HG03175 (cell line): ENCODE measurements around the gene ZNF480.
"Not testable (repeated sequence)": the region's sequence is repeated elsewhere in the genome, so short reads cannot be mapped to it uniquely, and the experiment has no call there.

Experiments
- ATAC-seq: cut with Tn5 transposase; IDR thresholded peaks from one replicate; pipeline ENCODE4 v1.9.1; 2021; ENCODE audit warnings: mild to moderate bottlenecking, moderate library complexity; ENCODE audit not compliant: unreplicated experiment

The ZNF480 gene

DNA sequence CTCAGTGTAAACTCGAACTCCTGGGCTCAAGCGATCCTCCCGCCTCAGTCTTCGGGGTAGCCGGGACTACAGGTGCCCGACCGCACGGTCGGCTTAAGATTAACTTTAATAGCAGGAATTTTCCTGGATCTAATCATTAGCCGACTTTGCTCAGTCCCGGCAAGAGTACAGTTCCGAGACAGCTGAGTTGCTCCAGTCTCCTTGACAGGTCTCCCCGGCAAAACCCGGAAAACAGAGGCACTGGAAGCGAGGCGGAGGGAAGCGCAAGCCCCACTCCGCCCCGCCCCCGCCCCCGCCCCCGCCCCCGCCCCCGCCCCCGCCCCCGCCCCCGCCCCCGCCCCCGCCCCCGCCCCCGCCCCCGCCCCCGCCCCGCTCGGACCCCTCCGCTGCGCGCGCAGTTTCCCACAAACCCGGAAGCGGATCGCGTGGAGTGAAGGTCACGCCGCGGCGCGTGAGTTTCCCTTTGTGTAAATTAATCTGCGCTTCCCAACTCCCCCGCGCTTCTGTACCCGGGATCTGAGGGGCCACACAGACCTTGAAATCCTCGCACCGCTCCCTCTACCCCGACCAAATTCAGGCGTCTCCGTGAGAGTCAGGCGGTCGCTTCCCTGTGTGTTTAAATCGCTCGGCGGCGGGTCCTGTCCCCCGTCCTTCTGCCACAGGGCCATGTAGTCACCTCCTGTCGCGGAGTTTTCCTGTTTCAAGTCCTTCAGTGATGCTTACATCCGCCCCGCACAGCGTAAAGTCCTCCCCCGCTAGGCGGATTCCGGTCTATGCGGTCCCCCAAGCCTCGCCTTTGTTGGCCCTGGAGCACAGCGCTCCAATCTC, at the start of gene ZNF480:
ZNF480 (plus strand) TSS at position 397 of the 828 bp plus-strand sequence. CDS start 3,244 bp downstream, outside the sequence.
- ATAC-seq = peak; percentile 60

DNA sequence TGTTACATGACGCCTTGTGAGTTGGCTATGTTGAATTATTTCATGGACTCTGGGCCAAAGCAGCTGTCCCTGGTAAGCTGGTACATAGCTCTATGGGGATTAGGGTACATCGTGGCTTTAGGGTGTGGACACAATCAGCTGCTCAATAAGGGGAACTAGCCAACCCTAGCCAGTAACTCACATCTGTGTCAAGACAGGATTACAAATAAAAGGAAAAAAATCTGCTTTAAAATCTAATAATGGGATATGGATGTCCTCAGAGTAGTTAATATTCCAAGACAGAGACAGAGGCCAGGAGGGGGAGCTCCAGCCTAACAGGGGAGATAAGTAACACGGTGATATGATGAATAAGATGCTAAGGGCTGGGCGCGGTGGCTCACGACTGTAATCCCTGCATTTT, 48.7 kb upstream of the ZNF480 start:
- ATAC-seq = no peak

DNA sequence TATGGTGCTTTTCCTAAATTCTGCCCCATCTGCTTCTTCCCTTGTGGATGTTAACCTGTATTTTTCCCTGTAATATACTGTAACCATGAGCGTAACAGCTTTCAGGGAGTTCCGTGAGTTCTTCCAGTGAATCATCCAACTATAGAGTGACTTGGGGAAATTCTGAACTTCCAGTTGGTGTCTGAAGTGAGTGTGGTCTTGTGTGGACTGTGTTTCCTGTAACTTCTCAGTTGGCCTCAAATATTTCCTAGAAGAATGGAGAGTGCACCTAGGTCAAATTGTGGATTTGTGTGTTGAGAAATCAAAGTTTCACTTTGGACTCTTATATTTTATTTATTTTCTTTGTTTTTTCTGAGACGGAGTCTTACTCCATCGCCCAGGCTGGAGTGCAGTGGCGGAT, 38.5 kb upstream of the ZNF480 start:
- no peak for ATAC-seq

DNA sequence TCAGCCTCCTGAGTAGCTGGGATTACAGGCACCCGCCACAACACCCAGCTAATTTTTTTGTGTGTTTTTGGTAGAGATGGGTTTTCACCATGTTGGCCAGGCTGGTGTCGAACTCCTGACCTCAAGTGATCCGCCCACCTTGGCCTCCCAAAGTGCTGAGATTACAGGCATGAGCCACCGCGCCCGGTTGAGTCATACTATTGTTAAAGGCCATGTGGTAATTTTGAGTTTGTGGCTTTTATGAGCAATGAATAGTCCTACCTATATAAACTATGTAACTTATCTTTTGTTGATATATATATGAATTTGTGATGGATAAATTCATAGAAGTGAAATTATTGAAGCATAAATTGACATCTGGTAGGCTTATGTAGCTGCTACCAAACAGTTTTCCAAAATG, 31.4 kb upstream of the ZNF480 start:
- not testable (repeated sequence) for ATAC-seq

DNA sequence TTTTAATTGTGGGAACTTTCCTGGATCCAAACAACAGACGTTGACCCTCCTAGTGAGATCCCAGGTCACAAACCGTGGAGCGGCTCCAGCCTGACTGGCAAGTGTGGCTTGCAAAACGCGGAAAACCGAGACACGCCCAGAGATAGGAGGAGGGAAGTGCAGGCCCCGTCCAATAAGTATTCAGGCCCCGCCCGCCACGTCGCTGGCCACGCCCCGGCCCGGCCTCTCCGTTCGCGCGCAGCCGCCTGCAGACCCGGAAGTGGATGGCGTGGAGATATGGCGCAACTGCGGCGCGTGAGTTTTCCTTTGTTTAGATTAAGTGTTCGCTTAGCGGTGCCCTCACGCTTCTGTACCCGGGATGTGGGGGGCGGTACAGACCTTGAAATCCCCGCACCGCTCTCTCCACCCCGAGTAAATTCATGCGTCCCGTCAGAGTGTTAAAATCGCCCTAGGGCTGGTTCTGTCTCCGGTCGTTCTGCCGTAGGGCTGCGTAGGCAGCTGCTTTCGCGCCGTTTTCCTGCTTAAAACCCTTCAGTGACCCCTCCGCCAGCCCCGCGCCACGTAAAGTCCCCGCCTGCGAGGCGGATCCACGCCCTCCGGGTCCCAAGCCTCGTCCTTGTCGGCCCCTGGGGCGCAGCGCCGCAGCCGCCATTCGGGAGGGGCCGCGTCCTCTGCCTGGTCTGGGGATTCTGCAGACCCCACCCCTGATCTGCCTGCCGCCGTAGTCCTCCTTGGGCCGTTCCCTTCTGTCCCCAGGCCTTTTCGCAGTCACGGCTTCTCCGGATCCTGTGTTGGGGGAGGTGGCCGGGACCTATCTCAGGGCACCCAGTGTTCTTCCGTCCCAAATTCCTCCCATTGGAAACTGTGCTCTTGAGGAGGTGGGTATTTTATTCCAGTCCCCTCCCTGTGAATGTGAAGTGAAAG, 27.4 kb upstream of the ZNF480 start, which contains the start of gene ZNF766:
ZNF766 (plus strand) TSS at position 250 of the 924 bp plus-strand sequence; CDS start at position 277, 27 bp downstream.
- peak; percentile 95 for ATAC-seq

DNA sequence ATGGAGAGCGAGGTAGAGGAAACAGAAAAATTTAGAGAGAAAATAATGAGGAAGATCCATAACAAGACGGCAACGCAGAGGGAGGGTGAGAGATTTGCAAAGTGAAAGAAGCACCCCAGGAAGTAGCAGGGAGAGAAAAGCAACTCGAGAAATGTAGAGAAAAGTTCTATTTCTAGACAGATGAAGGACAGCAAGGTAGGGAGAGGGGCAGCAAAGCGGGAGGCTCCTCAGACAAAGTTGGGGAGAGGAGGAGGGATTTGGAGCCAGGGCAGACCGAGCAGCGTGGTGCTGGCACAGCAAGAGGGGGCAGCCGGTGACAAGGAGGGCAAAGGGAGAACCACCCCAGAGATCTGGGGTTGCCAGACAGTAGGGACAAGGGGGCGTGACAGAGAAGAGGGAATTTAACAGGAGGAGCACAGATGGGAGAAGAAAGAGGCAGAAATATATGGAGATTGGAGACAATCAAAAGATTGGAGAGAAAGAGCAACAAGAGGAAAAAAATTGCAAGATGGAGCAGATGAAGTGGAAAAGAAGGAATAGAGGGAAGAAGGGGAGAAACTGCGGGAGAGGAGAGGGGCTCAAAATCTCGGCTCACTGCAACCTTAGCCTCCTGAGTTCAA, 26.6 kb upstream of the ZNF480 start:
- peak; percentile 8 for ATAC-seq

DNA sequence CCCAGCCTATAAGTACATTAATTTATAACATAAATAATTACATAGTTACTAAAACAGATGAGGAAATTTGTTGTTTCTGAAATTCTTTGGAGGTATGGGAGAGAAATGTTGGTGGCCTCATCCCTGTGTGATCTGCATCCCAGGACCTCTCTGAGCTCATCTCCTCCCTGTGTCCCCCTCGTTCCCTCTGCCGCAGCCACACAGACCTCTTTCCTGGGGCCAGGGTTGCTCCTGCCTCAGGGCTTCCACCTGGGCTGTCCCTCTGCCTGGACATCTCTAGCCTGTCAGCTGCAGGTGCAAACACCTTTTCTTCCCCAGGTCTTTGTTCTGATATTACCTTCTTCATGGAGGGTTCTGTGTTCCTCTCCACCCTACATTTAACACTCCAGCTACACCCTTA, 23.7 kb upstream of the ZNF480 start:
- no peak for ATAC-seq

DNA sequence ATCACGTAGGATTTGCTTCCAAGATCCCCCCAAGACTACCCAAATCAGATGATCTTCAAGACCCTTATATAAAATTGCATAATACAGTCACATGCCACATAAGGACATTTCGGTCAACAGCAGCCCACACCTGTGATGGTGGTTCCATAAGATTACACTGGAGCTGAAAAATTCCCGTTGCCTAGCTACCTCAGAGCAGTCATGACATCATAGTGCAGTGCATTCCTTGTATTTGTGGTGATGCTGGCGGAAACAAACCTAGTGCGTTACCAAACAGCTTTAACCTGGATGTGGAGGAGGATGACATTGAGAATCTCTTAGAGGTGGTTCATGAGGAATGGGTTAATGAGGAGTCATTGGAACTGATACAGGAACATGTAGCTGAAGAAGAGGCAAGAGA, 22.8 kb upstream of the ZNF480 start:
- no peak for ATAC-seq

DNA sequence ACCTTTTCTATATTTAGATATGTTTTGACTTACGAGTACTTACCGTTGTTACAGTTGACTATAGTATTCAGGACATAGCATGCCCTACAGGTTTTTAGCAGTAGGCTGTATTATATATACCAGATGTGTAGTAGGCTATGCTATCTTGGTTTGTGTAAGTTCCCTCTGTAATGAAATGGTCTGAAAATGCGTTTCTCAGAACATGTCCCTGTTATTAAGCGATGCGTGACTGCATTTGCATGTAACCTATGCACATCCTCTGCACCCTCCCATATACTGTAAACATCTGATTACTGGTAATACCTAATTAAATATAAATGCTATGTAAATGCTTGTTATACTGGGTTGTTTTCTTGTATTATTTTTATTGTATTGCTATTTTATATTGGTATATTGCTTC, 21.0 kb upstream of the ZNF480 start:
- ATAC-seq = no peak

DNA sequence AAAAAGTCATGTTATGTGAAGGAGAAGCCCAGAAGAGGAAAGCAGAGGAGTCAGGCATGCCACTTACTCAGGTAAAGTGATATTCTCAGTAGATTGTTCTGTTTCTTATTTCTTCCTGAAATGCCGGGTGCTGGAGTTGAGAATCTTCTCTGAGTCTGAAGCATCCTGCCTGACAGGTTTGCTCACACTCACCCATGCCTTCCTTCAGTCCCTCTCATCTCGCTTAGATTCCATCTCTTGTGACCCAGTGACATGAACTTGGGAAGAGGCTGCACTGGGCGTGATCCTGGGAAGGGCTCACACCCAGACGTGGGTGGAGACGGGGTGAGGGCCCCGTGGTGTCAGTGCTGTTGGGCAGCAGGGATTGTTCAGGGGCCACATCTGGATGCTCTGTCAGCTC, 19.5 kb upstream of the ZNF480 start:
- ATAC-seq = no peak

DNA sequence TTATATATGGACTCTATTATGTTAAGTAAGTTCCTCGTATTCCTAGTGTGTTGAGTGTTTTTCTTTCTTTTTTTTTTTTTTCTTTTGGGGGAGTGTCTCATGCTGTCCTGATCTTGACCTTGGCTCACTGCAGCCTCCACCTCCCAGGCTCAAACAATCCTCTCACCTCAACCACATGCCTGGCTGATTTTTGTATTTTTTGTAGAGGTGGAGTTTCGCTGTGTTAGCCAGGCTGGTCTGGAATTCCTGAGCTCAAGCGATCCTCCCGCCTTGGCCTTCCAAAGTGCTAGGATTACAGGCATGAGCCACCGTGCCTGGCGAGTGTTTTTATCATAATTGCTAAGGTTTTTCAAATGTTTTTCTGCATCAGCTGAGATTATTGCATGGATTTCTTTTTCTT, 10.7 kb upstream of the ZNF480 start:
- no peak for ATAC-seq

DNA sequence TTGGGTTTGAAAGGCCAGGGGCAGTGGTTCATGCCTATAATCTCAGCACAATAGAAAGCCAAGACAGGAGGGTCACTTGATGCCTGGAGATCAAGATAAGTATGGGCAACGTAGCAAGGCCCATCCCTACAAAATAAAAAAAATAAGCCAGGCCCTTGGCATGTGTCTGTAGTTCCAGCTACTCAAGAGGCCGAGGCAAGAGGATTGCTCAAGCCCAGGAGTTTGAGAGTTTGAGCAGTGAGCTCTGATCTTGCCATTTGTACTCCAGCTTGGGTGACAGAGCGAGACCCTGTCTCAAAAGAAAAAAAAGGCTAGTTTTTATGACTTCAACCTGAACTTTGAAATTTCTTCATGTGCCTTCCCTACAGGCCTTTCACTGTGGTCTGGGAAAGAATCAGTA, 5.2 kb upstream of the ZNF480 start:
- no peak for ATAC-seq

DNA sequence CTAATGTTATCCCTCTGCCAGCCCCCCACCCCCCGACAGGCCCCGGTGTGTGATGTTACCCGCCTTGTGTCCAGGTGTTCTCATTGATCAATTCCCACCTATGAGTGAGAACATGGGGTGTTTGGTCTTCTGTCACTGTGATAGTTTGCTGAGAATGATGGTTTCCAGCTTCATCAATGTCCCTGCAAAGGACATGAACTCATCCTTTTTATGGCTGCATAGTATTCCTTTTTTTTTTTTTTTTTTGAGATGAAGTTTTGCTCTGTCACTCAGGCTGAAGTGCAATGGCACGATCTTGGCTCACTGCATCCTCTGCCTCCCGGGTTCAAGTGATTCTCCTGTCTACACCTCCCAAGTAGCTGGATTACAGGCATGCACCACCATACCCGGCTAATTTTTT, 4.0 kb upstream of the ZNF480 start:
- ATAC-seq = not testable (repeated sequence)

DNA sequence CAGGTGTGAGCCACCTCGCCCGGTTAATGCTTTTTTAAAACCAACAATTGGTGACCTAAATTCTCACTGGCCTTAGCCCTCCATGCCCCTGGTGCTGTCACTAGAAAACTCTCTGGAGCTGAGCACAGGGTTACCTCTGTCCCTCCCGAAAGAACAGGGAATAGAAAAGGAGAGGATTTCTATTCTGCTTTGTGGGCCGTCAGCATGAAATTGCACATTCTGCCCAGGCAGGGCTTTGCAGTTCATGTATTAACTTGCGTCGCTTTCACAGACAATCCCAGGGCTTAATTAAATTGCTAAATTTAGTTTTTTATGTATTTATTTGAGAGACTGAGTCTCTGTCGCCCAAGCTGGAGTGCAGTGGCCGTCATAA, 583 bp upstream of the ZNF480 start:
- no peak for ATAC-seq

DNA sequence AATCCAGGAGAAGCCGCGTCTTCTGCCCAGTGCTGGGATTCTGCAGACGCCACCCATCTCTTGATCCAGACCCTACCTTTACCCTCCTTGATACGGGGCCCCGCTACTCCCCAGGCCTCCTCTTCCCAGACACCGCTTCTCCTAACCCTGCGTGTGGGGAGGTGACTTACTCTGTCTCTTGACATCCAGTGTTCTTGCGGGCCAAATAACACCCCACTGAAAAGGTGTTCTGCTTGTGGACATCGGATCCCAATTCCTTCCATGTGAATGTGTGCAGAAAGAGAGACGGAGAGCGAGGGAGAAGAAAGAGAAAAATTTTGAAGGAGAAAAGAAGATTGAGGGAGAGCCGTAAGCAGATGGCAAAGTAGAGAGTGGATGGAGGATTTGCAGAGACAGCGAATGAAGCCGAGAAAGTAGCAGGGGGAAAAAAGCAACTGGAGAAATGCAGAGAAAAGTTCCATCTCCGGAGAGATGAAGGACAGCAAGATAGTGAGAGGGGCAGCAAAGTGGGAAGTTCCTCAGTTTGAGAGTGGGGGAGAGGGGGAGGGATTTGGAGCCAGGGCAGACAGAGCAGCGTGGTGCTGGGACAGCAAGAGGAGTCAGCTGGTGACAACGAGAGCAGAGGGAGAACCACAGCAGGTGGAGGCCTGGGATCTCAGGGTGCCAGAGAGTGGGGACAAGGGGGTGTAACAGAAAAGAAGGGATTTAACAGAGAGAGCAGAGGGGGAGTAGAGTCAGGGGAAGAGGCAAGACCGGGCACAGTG, 814 bp downstream of the ZNF480 start:
- ATAC-seq = no peak

DNA sequence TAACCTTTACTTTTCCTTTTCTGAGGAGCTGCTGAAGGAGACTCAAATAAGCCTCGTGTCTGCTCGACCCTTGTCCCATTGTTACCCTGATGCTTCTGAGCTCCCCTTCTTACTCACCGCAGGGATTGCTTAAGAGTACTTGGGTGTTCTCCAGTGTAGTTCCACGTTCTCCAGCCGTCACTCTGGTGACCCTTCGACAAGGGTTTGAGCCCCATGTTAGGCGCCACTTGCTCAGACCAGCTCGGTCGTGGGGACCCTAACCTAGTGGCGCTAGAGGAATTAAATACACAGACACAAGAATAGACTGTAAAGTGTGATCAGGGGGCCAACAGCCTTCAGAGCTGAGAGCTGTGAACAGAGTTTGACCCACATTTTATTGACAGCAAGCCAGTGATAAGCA, 10.3 kb downstream of the ZNF480 start:
- no peak for ATAC-seq

DNA sequence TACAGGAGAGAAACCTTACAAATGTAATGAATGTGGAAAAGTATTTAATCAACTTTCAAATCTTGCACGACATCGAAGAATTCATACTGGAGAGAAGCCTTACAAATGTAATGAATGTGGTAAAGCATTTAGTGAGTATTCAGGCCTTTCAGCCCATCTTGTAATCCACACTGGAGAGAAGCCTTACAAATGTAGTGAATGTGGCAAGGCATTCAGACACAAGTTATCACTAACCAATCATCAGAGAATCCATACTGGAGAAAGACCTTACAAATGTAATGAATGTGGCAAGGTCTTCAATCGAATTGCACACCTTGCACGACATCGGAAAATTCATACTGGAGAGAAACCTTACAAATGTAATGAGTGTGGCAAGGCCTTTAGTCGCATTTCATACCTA, 25.5 kb downstream of the ZNF480 start:
- ATAC-seq = no peak

DNA sequence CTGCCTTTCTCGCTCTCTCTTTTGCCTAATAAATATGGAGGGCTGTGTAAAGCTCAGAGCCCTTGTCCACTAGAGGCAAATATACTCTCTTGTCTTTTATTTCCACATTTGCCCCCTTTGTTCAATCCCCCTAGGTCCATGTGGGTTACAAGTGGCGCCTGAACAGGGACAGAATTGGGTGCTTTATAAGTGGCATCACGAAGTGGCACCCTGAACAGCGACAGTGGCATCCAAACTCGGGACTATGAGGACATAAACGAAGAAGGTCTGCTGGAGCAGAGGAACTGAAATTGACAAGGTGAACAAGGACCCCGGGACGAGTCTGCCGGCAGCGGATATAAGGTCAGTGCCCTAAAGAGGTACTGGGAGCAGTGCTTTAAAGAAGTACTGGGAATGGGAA, 34.8 kb downstream of the ZNF480 start:
- no peak for ATAC-seq

DNA sequence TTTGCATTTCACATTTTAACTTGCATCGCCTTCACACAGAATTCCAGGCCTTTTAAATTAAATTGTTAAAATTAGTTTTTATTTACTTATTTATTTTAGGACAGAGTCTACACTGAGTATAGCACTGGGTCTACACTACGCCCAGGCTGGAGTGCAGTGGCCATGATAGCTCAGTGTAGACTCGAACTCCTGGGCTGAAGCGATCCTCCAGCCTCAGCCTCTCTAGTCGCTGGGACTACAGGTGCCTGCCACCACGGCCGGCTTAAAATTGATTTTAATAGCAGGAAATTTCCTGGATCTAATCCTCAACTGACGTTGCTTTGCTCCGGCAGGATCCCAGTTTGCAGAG, 38.8 kb downstream of the ZNF480 start:
- ATAC-seq = no peak

DNA sequence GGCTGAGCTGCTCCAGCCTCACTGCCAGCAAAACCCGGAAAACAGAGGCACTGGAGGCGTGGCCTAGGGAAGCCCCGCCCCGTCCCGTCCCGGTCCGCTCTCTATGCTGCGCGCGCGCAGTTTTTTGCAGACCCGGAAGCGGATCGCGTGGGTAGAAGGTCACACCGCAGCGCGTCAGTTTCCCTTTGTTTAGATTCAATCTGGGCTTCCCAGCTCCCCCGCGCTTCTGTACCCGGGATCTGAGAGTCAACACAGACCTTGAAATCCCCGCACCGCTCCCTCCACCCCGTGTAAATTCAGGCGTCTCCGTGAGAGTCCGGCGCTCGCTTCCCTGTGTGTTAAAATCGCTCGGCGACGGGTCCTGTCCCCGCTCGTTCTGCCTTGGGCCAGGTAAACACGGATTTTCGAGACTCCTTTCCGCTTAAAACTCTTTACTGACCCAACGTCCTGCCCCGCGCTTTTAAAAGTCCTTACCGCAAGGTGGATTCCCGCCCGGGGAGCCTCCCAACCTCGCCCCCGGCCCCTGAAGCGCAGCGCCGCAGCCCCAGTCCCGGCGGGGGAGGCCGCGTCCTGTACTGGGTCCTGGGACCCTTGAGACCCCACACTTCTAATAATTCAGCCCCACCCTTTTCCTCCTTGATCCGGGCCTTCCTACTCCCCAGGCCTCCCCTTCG, 39.3 kb downstream of the ZNF480 start, which contains the start of gene ZNF610:
ZNF610 (plus strand) TSS at position 127 of the 674 bp plus-strand sequence. CDS start 12,930 bp downstream, outside the sequence.
- ATAC-seq = no peak
